HG03571 (cell line): ENCODE data around the gene COL18A1.
A peak's percentile ranks its signal among the peaks of the same experiment; 100 is the strongest.
"Not testable (repeated sequence)": the region's sequence is repeated elsewhere in the genome, so short reads cannot be mapped to it uniquely, and the experiment has no call there.

Source experiments
- ATAC-seq: cut with Tn5 transposase; IDR thresholded peaks from one replicate; pipeline ENCODE4 v1.9.1; 2021; ENCODE audit not compliant: unreplicated experiment

COL18A1 gene

DNA sequence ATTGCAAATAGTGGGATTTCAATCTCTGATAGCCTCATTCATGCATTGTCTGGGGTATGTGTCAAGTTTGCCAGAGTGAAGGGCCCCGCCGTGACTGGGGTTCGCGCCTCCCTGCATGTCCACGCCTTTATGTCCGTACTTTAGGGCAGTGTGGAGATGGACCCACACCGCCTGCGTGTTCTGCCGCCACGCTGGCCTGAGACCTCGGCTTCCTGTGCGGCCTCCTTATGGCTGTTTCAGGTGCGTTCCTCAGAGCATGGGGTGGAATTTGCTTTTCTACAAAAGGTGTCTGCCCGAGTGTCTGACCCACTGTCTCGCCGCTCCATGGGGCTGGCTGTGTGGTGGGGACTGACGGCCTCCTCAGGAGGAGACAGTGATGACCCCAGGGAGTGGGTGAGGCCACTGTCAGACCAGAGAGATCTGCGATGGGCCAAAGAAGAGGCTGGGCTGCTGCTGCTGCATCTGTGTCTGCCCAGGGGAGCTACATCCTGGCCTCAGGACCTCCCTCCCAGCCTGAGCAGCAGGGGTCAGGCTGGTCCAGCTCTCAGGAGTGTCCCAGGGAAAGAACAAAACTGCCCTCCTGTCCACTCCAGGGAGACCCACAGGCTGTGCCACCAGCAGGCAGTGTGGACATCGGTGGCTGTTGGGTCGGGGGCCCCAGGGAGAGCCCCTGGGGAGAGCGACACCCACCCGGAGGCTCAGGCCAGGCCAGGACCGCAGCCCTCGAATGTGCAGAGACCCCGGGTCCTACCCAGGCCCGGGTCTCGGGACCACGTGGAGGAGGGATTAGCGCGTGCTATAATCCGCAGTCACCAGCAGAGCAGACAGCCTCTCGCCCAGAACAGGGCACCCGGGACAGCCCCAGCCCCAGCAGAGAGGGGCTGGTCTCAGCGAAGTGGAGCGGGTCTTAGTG, 147.1 kb downstream of the COL18A1 start:
- ATAC-seq = no peak

- ATAC-seq = no peak
Measured at GRCh38 chr21:45552696-45553391, 147.9 kb downstream of the COL18A1 start.

DNA sequence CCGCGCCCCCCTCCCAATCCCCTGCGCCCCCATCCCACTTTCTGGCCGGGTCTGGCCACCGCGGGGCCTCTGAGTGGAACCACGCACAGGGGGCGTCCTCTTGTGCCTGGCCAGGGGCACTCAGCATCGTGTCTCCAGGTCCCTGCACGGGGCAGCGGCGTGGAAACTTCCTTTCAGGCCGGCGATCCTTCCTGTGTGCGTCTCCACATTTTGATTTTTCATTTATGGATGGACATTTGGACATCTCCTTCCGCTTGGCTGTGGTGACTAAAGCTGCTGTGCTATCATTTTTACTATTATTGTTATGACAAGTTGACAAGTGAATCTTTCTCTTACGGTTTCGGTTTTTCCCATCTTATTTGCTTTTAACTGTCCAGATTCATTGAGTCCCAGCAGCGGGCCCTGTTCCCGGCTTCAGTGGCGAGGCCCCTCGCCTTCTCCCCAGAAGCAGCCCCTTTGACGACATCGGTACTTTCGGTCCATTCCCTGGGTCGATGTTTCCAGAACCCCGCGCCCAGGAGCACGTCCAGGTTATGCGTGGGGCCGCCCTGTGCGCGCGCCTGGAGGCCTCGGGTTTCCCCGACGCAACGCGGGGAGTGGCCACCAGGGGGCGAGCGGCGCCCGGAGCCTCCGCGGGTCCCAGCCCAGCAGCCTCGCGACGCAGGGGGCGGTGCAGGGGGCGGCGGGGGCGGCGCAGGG, 149.7 kb downstream of the COL18A1 start:
- no peak for ATAC-seq

DNA sequence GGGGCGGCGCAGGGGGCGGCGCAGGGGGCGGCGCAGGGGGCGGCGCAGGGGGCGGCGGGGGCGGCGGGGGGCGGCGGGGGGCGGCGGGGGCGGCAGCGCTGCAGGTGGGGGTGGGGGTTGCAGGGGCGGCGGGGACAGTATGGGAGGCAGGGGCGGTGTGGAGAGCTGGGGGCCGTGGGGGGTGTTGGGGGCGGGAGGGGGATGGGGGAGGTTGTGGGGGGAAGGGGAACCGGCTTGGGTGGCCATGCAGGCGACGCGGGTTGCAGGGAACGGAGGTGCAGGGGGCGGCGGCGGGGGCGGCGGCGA, 150.2 kb downstream of the COL18A1 start:
- no peak for ATAC-seq

GRCh38 chr21:45555557-45556301, 150.8 kb downstream of the COL18A1 start:
- peak; percentile 36 for ATAC-seq

DNA sequence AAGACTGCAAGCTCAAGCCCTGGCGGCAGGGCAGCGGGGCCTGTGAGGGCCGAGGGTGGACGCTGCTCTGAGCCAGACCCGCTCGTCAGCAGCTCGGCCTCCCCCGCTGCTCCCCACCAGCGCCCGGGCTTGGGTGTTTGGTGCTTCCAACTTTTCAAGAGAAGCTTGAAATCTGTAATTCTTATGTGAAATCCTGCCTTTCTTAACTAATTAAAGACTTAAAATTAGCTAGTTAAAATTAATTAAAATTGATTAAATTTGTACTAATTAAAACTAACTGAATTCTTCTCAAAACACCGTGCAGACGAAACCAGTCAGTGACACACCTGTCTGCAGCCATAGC, 151.3 kb downstream of the COL18A1 start:
- ATAC-seq = no peak

DNA sequence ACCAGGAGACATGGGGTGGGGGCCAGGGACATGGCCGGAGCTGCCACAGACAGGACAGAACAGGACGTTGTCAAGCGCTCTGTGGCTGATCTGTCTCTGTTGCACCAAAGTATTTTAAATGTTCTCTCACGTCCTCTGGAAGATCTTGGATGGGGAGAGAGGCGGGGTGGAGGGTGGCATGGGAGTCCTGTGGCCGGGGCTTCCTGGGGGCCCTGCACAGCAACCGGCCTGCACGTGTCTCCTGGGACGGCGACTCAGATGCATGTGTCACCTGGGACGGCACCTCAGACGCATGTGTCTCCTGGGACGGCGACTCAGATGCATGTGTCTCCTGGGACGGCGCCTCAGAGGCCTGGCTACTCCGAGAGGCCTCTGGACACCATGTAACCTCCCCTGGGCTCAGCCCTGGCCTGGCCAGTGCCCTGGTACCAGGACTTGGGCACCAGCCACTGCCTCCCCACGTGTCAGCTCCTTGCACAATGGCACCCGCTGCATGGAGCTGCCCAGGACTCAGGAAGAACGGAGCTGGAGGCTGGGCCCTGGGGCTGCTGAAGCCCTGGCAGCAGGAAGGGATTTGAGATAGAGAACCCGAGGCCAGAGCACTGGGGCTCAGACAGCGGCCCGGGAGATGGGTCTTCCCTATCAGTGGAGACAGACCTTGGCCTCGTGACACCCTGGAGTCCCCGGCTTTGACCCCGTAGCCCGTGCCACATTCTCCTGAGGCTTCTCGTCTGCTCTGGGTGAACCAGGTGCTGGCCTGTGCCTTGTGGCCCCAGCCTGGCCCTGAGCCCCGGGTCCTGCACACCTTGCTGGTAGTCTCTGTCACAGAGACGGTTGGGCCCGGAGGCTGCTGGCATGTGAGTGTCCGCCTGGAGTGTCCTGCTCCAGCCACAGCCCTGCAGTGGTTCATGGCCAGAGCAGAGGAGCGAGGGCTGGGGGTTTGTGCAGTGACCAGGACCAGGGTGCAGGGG, 152.0 kb downstream of the COL18A1 start:
- no peak for ATAC-seq

DNA sequence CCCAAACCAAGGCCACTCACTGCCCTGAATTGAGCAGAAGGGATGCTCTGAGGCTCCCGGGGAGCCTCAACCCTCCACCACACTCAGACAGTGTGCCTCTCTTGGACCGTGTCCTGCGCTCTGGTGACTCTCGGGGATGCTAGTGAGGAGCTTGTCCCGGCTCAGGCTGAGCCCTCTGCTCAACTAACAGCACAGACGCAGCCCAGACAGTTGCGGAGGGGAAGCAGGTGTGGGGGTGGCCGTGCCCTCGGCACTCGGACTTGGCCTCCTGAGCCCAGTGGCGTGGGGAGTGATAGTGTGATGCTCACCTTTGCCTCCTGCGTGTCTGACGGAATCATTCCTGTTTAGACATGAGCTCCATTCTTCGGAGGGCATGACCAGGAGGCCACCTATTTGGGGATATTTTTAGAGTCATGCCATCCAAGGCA, 152.7 kb downstream of the COL18A1 start:
- no peak for ATAC-seq

DNA sequence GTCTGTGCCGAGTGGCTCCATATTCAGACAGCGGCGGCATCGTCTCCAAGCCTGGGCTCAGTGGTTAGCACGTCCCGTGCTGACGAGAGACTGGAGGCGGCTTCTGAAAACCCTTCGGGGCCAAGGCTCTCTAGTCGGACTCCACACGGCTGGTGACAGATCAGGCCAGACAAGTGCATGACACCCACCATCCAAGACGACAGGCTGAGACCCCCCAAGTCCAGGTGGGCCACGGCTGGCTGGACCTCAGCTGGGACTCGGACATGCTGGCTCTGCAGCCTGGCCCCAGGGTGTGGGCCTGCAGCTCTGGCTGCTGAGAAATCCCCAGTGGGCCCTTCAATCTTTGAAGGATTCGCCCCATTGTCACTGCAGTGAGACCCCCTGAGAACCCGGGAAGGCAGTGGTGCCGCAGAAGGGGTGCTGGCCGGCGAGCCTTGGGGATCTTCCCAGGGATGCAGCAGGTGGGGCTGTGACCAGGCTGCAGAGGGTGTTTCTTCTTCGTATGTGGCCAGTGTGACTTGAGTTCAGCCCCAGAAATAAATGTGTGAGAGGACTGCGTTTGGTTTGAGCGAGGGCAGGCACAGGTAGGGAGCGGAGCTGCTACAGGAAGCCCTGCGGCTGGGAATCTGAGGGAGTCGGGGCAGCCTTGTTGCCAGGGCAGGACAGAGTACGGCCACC, 153.2 kb downstream of the COL18A1 start:
- ATAC-seq = no peak

DNA sequence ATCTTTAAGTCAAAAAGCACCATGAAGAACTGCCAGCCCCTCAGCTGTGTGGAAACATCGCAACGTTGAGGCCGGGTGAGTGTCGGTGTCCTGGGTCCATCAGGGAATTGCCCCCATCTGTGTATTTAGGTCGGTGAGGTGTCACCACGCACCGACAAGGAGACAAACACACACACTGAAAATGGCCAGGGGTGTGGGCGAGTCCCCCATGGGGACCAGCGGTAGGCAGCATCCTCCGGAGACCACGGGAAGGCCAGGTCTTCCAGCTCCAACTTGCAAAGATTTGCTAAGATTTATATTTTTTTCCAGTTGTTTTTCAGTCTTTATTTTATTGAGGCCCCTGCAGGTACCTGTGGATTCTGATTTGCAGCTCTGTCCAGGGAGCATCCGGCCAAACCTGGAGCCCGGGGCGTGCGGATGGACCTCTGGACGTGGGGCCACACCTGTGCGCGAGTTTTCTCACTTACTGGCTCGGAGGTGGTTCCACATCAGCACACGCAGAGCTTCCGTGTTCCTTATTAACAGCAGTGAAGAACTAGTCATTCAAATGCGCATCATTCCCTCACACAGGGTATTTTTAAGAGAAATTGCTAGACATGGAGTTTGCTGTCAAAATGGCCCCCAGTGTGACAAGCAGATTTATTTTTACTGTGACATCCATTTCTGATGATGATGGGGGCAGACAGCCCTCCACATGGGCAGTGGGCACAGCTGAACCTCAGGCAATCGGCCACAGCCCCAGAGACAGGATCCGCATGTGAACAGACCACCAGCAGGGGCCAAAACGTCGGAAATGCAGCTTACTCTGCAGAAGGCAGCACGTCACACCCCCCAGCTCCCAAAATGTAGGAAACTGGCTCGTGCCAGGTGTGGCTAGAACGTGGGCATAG, 154.5 kb downstream of the COL18A1 start:
- ATAC-seq = no peak

- ATAC-seq = no peak
Measured at GRCh38 chr21:45560106-45561021, 155.4 kb downstream of the COL18A1 start.

DNA sequence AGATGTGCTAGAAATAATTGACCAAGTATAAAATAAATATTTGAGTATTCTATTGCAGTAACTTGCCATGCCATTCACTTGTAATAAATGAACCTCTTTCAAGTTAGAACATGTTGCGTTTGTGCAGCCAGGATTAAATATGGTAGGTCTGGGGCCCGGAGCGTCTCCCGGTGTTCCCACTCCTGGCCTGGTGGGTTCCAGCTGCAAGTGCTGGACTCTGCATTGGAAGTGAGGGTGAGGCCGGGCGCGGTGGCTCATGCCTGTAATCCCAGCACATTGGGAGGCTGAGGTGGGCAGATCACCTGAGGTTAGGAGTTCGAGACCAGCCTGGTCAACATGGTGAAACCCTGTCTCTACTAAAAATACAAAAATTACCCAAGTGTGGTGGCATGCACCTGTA, 156.3 kb downstream of the COL18A1 start:
- ATAC-seq = not testable (repeated sequence)

GRCh38 chr21:45562402-45562801, 157.4 kb downstream of the COL18A1 start:
- ATAC-seq = no peak

GRCh38 chr21:45562965-45563364, 158.0 kb downstream of the COL18A1 start:
- ATAC-seq = no peak
